RCC 7860 (cell line): ENCODE measurements around the gene XPNPEP2.

Source experiments
- DNase-seq: peaks from one replicate; pipeline ENCODE4 v3.0.0-alpha.2; 2015; ENCODE audit warnings: low spot score
- FAIRE-seq: peaks from 2 replicates; lab custom pipeline; 2012; peaks lifted over from hg19 to GRCh38; lab: Jason Lieb, UNC

XPNPEP2 gene, protein sequence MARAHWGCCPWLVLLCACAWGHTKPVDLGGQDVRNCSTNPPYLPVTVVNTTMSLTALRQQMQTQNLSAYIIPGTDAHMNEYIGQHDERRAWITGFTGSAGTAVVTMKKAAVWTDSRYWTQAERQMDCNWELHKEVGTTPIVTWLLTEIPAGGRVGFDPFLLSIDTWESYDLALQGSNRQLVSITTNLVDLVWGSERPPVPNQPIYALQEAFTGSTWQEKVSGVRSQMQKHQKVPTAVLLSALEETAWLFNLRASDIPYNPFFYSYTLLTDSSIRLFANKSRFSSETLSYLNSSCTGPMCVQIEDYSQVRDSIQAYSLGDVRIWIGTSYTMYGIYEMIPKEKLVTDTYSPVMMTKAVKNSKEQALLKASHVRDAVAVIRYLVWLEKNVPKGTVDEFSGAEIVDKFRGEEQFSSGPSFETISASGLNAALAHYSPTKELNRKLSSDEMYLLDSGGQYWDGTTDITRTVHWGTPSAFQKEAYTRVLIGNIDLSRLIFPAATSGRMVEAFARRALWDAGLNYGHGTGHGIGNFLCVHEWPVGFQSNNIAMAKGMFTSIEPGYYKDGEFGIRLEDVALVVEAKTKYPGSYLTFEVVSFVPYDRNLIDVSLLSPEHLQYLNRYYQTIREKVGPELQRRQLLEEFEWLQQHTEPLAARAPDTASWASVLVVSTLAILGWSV

DNA sequence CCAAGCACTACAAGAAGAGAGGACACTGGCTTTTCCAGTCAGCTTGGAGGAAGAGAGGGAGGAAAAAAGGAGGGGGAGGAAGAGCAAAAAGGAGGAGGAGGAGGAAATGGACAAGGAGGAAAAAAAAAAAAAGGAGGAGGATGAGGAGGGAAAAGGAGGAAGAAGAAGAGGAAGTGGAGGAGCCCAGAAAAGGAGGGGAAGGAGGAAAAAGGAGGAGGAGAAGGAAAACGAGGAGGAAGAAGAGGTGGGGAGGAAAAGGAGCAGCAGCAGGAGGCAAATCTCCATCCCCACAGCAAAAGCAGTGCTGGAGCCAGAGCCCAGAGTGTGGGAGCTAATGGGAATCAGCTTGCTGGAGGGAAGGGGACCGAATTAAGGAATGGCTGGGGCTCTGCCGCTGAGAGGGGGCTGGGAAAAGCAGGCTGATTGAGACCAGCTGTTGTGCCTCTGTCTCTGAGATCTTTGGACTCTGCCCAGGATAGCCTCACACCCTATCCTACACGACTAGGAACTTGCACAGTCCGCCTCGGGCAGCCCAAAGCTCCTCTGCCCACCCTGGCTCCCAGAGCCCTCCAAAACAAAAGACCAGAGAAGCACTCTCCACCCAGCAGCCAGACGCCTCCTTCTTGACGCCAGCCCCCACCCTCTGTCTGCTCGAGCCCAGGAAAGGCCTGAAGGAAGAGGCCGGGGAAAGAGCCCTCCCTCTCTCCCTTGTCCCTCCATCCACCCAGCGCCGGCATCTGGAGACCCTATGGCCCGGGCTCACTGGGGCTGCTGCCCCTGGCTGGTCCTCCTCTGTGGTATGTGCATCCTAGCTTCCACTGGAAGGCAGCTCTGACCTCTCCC, at the start of gene XPNPEP2:
Gene XPNPEP2 (plus strand): TSS at position 514 of the 843 bp plus-strand sequence. CDS start 235 bp downstream, at position 749.
- FAIRE-seq = no peak
- DNase-seq = no peak

DNA sequence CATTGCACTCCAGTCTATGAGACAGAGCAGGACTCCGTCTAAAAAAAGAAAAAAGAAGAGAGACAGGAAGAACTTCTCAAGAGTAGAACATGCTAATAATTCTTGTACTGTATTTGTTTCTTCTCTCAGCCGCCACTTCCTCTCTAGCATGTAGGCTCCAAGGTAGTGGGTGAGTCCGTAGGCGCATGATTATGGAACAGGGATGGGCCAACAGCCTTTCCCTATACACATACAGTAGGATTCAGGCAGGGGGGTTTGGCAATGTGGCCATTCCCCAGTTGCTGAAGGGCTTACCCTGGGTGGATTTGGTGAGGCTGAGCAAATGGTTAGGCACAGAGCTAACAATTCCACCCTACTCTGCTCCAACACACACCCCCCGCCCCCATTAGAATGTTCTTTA, 49.0 kb upstream of the XPNPEP2 start:
- no peak for FAIRE-seq
- DNase-seq = no peak

DNA sequence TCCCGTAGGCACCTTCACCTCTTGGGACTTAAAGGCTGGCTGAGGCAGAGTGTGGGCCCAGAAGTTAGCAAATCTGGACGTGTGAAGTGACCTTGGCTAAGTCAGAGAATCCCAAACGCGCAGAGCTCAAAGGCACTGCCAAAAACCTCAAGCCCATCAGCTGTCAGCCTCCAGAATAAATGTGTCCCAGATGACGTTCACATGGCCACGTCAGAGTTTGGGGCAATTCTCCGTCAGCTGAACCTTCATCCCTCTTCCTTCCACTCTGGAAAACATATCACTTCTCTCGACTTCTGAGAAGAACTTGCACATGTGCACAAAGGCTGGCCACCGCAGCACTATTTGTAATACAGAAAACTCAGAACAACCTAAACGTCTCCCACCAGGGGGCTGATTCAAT, 48.3 kb upstream of the XPNPEP2 start:
- DNase-seq (no peak), FAIRE-seq (no peak)

DNA sequence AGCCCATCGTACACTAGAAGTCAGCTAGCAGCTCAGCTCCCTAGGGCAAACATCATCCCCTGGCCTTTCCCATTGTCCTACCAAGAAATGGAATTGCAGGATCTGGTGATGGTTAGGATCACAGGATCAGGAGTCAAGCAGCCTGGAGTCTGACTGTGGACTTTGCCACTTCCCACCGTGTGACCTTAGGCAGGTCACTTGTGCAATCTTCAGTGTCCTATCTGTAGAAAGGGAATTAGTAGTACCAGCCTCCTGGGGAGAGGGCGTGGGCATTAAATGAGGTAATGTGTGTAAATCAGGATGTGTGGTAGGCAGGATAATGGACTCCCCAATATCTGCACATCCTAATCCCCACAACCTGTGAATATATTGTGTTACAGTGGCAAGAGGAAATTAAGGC, 45.4 kb upstream of the XPNPEP2 start:
- FAIRE-seq (no peak), DNase-seq (no peak)

DNA sequence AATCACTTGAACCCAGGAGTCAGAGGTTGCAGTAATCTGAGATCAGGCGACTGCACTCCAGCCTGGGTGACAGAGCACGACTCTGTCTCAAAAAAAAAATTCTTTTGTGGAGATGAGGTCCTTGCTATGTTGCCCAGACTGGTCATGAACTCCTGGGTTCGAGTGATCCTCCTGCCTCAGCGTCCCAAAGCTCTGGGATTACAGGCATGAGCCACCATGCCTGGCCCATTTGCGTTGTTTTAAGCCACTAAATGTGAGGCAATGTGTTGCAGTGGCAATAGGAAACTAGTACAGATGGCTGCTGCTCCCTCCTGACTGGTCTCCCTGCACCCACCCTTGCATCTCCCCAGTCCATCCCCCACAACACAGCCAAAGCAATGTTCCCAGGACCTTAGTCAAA, 44.0 kb upstream of the XPNPEP2 start:
- no peak for FAIRE-seq
- DNase-seq = no peak

DNA sequence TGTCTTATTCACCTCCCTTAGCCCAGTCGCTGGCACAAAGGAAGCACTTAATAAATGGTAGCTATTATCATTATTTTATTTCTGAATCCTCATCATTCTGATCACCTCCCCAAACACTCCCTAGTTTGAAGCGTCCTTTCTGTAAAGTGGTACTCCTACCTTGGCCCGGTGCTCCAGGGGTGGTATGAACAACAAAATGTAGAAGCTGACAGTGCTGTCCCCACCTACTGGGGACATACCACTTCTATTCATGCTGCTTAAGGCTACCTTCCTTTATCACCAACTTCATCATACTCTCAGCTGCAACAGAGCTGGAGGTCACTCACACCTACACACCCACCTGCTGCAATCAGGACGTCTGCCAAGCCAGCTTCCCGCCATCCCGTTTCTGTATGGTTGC, 43.2 kb upstream of the XPNPEP2 start:
- FAIRE-seq (no peak), DNase-seq (no peak)

DNA sequence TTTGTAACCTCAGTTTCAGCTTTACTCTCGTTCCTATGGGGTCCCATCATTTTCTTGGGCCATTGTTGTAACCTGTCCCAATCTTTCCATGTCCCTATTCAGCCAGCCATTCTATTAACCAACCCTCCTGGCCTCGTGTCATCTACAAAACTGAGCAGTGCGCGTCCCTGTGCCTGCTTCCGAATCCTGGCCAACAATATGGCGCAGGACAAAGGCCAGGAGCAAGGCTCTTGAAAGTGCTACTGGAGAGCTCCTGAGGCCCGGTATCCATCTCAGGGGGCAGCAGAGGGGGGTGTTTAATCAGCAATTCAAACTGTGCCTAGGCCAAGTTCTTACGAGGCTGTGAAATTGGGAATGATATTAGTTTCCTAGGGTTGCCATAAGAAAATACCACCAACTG, 42.8 kb upstream of the XPNPEP2 start:
- FAIRE-seq (no peak), DNase-seq (no peak)

DNA sequence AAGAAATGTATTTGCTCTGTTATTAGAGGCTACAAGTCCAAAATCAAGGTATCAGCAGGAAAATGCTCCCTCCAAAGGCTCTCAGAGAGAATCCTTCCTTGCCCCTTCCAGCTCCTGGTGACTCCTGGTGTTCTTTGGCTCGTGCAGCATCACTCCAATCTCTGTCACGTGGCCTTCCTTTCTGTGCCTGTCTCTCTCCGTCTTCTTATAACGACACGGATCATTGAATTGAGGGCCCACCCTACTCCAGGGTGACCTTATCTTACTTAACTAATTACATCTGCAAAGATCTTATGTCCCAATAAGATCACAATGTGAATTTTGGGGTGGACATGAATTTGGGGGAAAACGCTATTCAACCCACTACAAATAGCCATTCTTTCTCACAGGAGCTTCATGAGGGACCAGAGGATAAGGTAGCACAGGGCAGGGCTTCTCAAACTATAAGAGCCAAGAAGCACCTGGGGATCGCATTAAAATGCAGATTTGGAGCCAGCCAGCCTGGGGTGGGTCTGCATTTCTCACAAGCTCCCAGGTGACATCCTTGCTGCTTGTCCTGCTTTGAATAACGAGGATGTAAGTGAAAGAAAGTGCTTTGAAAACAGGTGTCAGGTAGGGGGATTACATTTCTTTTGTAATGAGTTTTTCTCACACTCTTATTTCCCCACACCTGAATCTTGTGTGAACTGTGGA, 42.2 kb upstream of the XPNPEP2 start:
- DNase-seq (no peak), FAIRE-seq (no peak)

DNA sequence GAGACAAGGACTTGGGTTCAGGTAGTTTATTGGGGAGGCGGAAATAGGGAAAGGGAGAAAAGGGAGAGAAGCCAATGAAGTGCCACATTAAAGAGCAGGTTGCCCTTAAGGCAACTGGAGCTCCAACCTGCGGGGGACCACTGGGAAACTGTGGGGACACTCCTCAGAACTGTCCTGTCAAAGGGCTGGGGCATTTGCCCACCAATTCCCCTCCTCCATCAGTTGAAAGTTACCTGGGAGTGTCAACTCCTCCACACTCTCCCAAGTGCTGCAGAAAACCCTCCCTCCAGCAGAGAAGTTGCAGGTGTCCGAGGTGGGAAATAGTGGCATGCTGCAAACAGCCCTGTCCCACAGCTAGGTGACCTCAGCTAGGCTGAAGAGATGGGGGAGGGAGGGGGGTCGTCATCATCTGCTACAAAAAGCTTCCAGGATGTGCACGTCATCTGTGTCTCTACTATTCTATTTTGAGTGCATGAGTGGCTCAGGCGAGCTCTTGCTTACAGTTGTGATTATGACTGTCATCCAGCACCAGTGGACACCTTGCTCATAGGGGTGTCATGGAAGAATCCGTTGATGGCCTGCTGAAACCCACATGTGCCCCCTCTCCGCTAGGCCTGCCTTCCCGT, 41.5 kb upstream of the XPNPEP2 start:
- FAIRE-seq (no peak), DNase-seq (no peak)

DNA sequence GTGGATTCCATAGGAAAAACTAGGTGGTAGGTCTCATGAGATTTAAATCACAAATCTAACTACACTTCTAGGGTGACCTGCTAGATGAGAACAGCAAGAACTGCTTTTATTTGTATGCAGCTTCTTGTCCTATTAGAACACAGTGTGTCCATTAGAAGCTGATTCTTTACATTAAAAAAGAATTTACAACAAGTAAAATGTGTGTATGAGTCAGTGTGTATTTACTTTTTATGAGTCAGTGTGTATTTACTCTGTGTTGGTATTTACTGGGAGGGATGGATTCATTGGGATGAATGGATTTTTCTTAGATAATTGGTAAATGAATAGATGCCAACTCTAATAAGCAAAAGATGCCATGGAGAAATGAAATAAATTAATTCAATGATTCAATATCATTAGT, 40.6 kb upstream of the XPNPEP2 start:
- DNase-seq (no peak), FAIRE-seq (no peak)

DNA sequence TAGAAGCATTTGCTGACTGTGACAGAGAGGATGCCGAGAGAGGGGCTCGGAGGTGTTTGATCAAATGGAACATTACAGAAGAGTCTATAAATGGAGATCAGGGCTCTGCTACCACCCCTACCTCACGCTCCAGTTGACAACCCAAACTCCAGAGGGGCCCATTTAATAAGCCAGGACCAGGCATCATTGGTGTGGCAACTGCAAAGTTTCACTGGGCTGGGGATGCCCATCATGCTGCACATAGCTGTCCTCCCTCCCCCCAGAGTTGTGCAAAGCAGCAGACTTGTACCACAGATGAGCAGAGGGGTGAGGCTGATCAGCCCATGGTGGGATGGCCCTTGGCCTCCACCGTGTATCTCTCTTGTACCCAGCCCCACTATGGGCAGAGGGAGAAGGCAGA, 38.2 kb upstream of the XPNPEP2 start:
- FAIRE-seq = no peak
- no peak for DNase-seq

DNA sequence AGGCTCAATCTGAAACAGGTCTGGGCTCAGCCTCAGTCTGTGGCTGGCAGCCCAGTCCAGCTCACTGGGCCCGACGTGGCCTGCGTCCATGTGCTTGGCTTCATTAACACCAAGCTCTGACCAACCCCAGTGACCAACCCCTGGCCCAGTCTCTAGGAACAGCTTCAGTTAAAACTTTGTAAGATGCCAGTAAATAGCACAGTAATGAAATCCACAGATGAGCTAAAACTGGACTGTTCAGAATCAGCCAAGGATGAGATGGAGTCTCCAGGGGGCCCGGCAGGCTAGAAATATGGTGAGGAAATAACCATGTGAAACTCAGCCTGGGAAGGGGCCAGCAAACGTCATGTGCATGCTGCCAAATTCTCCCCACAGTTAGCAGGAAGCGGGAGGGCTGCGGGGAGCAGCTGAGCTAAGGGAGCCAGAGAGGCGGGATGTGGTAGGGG, 37.1 kb upstream of the XPNPEP2 start:
- no peak for DNase-seq
- FAIRE-seq = no peak

DNA sequence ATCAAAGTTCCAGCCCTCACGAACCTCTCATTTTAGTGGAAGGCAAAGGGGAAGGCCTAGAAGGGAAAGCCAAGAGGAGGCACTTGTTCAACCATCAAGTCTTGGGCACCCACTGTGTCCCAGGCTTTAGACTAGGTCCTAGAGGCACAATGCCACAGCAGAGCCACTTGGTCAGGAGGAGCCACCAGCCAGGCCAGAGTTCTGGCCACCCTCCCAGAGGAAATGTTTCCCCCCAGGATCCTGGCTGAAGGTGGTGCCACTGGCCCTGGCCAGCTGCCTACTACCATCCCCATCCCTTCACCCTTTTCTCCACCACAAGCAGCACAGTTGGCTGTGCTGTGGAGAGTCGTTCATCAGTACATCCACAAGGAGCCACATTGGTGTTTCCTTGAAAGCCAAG, 34.3 kb upstream of the XPNPEP2 start:
- FAIRE-seq (no peak), DNase-seq (no peak)

DNA sequence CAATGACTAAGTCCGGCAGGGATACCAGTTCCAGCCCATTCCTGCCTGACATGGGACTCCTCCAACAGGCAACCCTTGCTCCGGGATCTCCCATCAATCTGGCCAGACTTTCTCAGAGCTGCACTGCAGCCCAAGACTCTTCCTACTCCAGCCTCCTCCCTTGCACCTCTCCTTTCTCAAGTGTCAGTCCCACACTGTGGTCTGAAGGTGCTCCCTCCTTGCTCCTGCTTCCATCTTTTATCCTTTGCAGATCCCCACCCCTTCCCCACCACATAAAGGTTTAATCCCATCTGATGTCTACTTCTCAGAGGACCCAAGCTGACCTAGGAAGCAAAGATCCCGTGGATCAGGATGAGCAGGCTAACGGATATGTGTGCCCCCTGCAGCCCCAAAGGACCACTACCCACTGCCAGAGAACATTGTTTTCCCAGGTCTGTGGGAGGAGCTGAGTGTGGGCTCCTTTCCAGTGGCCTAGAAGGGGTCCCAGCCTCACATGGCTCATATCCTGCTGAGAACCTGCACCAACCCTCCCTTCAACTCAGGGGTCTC, 33.3 kb upstream of the XPNPEP2 start:
- FAIRE-seq (no peak), DNase-seq (no peak)

DNA sequence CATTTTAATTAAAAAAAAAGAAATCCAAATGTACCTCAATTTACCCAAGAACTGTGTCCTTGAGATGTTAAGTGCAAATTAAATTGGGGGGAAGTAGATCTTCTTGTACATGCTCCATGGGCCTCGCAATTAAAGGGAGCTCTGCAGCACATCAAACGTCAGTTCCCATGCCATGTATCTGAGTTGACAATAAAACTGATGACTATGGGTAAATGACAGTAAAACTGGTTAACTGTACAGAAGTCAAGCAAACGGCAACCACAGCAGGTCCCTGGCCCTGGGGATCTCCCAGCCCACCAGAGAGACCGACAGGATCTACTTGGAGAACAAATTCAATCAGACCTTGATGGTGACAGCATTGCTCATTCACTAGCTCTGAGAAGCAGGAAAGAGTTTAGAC, 32.8 kb upstream of the XPNPEP2 start:
- FAIRE-seq = no peak
- DNase-seq = no peak

DNA sequence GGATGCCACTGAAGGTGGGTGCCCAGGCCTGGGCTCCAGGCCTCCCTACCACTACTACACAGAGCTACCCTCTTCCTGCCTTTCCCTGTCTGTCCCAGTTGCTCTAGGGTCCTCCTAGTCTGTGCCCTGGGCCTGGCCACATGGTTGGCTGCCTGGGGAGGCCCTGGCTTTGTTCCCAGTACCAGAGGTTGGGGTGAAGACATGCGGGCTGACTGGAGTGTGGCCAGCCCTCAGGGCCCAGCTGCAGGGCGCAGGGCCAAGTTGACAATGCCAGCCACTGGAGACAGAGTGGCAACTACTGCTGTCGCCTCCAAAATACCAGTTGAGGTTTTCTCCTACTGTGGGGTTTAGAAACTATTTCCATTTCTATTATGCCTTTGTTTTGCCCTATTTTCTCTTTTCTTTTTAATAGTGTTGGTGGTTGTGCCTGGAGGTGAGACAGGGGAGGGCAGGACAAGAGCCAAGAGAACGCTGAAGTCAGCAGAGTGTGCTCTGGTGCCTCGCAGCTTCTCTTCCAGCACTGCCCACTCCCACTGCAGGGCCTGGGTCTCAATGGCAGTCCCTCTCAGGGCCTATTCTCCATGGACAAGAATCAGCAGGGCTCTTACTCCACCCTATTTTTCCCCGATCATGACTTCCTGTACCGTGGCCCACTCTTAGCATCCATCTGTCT, 32.2 kb upstream of the XPNPEP2 start:
- DNase-seq = no peak
- no peak for FAIRE-seq

DNA sequence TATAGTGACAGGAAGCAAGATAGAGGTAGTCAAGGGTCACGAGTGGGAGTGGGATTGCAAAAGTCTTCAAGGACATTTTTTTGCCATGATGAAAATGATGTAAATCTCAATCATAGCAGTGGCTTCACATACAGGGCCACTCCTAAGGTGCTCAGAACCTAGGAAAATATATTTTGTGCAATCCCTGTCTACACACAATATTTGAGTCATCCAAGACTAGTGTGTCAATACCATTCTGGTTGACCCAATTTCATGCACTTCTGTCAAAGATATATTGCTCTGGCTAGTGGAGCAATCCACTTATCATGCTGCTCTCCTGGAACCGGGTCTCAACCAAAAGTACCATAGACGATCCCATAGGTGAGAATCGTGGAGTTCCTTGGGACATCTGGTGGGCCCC, 24.2 kb upstream of the XPNPEP2 start:
- no peak for FAIRE-seq

DNA sequence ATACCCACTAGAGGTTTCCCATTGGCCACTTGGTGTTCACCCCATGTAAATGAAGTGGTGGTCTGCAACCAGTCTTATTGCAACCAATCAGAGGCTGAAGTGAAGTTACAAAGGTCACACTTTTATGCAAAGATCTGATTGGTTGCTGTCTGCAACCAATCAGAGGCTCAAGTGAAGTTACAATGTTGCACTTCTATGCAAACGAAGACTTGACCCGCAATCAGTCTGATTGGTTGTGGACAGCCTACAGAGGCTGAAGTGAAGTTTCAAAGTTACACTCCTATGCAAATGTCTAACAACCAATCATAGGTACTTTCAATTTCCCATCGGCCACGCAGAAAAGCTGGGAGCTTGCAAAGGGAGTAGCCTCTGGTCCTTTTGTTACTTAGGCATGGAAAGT, 22.3 kb upstream of the XPNPEP2 start:
- DNase-seq = no peak
- no peak for FAIRE-seq

More for the DNA sequence above, 24.2 kb upstream of the XPNPEP2 start:
- DNase-seq = no peak

DNA sequence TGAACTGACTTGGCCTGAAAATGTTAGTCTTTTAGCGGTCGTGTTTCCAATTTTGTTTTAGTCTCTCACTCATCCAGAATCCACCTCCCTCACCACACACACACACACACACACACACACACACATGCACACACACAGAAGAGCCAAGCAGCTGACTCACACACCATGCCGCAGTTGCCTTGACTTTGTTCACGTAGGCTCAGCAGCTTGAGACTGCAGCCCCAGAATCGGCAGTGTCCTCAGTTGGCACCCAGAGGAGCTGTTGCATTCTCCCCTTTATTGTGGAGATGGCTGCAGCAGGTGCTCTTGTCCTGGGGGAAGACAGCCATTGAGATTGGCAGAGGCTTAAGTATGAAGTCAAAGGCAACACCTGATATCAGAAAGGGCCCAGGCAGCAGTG, 20.9 kb upstream of the XPNPEP2 start:
- DNase-seq (no peak), FAIRE-seq (no peak)

DNA sequence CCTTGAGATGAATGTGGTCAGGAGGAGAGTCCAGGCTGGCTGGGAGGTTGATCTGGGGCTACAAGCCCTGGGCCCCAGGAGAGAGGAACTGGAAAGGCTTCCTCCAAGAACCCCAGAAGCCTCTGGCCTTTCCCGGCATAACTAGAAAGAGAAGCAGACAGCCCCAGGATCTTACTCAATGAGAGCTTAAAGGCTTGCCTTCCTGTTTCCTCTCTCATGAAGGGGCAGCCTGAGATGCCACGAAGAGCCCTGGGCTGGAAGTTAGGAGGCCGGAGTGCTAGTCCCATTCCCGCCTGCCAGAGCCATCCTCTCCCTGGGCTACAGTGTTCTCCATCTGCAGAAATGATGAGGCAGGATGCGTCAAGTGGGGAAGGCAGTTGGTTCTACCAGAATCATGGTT, 20.1 kb upstream of the XPNPEP2 start:
- FAIRE-seq (no peak), DNase-seq (no peak)
